CD14-positive monocyte (primary cell): ENCODE results near the gene PEMT. TPM values are rescaled to one million over a fixed set of nuclear protein-coding genes. Genes with fewer than 3 reads are reported as not detected.

ENCODE experiments used
- DNase-seq, 3 donors: peaks; one replicate each; pipeline ENCODE4 v3.0.0-alpha.2; 2011 to 2022
- H2AFZ ChIP-seq: 2 replicates; pipeline ENCODE4 v1.6.0; 2012; ENCODE audit warnings: mild to moderate bottlenecking, low read depth, low read length, inconsistent platforms; ENCODE audit not compliant: insufficient read depth, poor library complexity, severe bottlenecking
- H3K27ac ChIP-seq, 2 donors: 1 replicate in 1 of 2; 2 replicates in 1 of 2; pipeline ENCODE4 v1.5.1; 2012 to 2013; ENCODE audit warnings: low read length in 2 of 2, control low read depth in 1 of 2, inconsistent platforms in 1 of 2, low read depth in 1 of 2, mild to moderate bottlenecking in 1 of 2
- H3K27me3 ChIP-seq, 2 donors: one replicate each; pipeline versions ENCODE4 v1.6.0 to v1.6.1; 2011 to 2013; ENCODE audit warnings: low read length in 2 of 2; ENCODE audit not compliant: control insufficient read depth in 2 of 2, insufficient read depth in 2 of 2
- H3K36me3 ChIP-seq, 2 donors: replicated peaks in 1 of 2; 1 replicate in 1 of 2; 2 replicates in 1 of 2; pipeline versions ENCODE4 v1.5.1 to v1.6.1; 2012 to 2013; ENCODE audit warnings: low read length in 2 of 2, control low read depth in 1 of 2, inconsistent platforms in 1 of 2, mild to moderate bottlenecking in 1 of 2; ENCODE audit not compliant: insufficient read depth in 2 of 2, control insufficient read depth in 1 of 2
- H3K4me1 ChIP-seq, 2 donors: 1 replicate in 1 of 2; 2 replicates in 1 of 2; pipeline versions ENCODE4 v1.5.1 to v1.6.1; 2012 to 2013; ENCODE audit warnings: low read length in 2 of 2, control low read depth in 1 of 2, inconsistent platforms in 1 of 2, mild to moderate bottlenecking in 1 of 2, moderate library complexity in 1 of 2; ENCODE audit not compliant: insufficient read depth in 2 of 2, control insufficient read depth in 1 of 2
- H3K4me2 ChIP-seq: replicated peaks from 2 replicates; pipeline ENCODE3; 2012; ENCODE audit warnings: low read length, moderate library complexity, mild to moderate bottlenecking; ENCODE audit not compliant: poor library complexity, severe bottlenecking; ENCODE audit errors: extremely low read depth
- H3K4me3 ChIP-seq, 3 experiments: fragments of 200-600 bp in 1 of 3; sonication (generic) in 1 of 3; replicated peaks in 1 of 3; 1 replicate in 2 of 3; 2 replicates in 1 of 3; pipeline ENCODE4 v1.5.1; 2011 to 2013; ENCODE audit warnings: low read length in 3 of 3, mild to moderate bottlenecking in 3 of 3, control low read depth in 2 of 3, low read depth in 2 of 3, inconsistent platforms in 1 of 3, moderate library complexity in 1 of 3
- H3K79me2 ChIP-seq: 2 replicates; pipeline ENCODE4 v1.6.0; 2012; ENCODE audit warnings: mild to moderate bottlenecking, control low read depth, inconsistent platforms, low read length, moderate library complexity; ENCODE audit not compliant: insufficient read depth
- H3K9ac ChIP-seq: 2 replicates; pipeline ENCODE4 v1.6.0; 2017; ENCODE audit warnings: low read length, mild to moderate bottlenecking; ENCODE audit not compliant: insufficient read depth, poor library complexity, severe bottlenecking
- H3K9me3 ChIP-seq, 2 donors: replicated peaks in 1 of 2; 1 replicate in 1 of 2; 2 replicates in 1 of 2; pipeline versions ENCODE4 v1.5.1 to v1.6.1; 2012 to 2013; ENCODE audit warnings: low read length in 2 of 2, control low read depth in 1 of 2; ENCODE audit not compliant: control insufficient read depth in 1 of 2, insufficient read depth in 1 of 2
- H4K20me1 ChIP-seq: 2 replicates; pipeline ENCODE4 v1.6.0; 2012; ENCODE audit warnings: mild to moderate bottlenecking, low read length, control low read depth, moderate library complexity; ENCODE audit not compliant: insufficient read depth
- H3K27ac Mint-ChIP-seq, 7 donors: one replicate each; pipeline ENCODE4 v1.8.0; 2020; ENCODE audit warnings: mild to moderate bottlenecking in 7 of 7, mixed read lengths in 7 of 7, moderate library complexity in 6 of 7, inconsistent platforms in 2 of 7
- H3K27me3 Mint-ChIP-seq, 3 donors: one replicate each; pipeline ENCODE4 v1.8.0; 2021 to 2022; ENCODE audit warnings: low read depth in 3 of 3, mild to moderate bottlenecking in 3 of 3, mixed read lengths in 3 of 3, moderate library complexity in 3 of 3, inconsistent platforms in 1 of 3
- H3K36me3 Mint-ChIP-seq, 2 donors: one replicate each; pipeline ENCODE4 v1.8.0; 2020; ENCODE audit warnings: mixed read lengths in 2 of 2, inconsistent platforms in 1 of 2, mild to moderate bottlenecking in 1 of 2
- H3K4me1 Mint-ChIP-seq: one replicate; pipeline ENCODE4 v1.8.0; 2020; ENCODE audit warnings: mild to moderate bottlenecking, mixed read lengths
- H3K4me3 Mint-ChIP-seq, 2 donors: one replicate each; pipeline ENCODE4 v1.8.0; 2020; ENCODE audit warnings: mild to moderate bottlenecking in 2 of 2, mixed read lengths in 2 of 2, moderate library complexity in 1 of 2
- H3K9me3 Mint-ChIP-seq, 7 donors: one replicate each; pipeline ENCODE4 v1.8.0; 2020 to 2022; ENCODE audit warnings: mixed read lengths in 7 of 7, mild to moderate bottlenecking in 6 of 7, moderate library complexity in 6 of 7, inconsistent platforms in 2 of 7
- WGBS: methylation state at CpG from one replicate; pipeline ENCODE4 v1.1.5; 2013; ENCODE audit warnings: missing lambda C conversion rate; ENCODE audit not compliant: insufficient coverage; 5-methylcytosine and 5-hydroxymethylcytosine counted together
- intact Hi-C, 2 donors: fragments of 100-400 bp; cut with micrococcal nuclease; formaldehyde crosslinking; loops; one replicate each; pipeline versions ENCODE4 v1.15.0 to v1.15.1; 2023
- polyA plus RNA-seq, 3 donors: library from polyadenylated mRNA; depleted of rRNA in 1 of 3; unstranded in 2 of 3; stranded (reverse) in 1 of 3; fragments of 300-500 nt in 2 of 3; fragments of >200 nt in 1 of 3; fragmentation: Illumina TruSeq in 2 of 3; gene quantifications; 1 replicate in 2 of 3; 2 replicates in 1 of 3; pipeline ENCODE4 v1.2.3, GENCODE V29; 2012 to 2021
- TF ChIP-seq, protein P1 (sequence below): fragments of 200-600 bp; IDR thresholded peaks from one replicate; pipeline ENCODE4 v1.8.0; 2022; ENCODE audit warnings: antibody characterized with exemption, mild to moderate bottlenecking

PEMT gene
- polyA plus RNA-seq, 3 donors = 26.7 to 41.0 (median 38.4) TPM

DNA sequence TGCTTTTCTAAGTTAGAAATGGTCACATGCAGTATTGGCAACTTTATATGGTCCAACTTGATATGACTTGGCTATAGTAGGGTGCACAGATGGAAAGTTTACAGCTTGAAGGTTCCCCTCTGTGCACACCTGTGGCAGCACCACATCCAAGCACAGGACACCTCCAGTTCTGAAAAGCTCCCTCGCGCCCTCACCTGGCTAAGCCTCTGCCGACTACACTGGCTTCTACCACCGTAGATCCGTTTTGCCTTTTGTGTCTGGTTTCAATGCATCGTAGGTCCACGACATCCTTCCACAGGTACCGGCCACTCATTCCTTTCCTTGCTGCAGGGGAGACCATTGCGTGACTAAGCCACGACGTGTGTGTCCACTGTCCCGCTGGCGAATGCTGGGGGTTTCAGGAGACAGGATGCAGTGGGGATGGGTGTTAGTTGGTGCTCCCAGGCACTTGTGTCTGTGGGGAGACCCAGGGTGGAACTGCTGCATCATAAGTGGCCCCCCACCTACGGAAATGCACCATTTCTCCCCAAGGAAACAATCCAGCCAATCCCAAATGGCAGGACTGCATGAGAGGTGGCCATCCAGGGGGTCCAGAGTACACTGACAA, 90.4 kb downstream of the PEMT start:
- Histone ChIP-seq H4K20me1 (peaks cover under 1% of the 10 kb centered on the region), H3K4me2 (no peak overlapping the region), H3K27me3 (peaks cover 0 to 10% of the 10 kb centered on the region in 2 donors), H3K4me3 (no peak overlapping the region), H3K9me3 (no peaks in the 10 kb centered on the region), H3K27ac (no peak overlapping the region), H3K4me1 (peaks cover 5 to 11% of the 10 kb centered on the region in 2 donors), H3K36me3 (no peaks in the 10 kb centered on the region), H3K79me2 (no peaks in the 10 kb centered on the region), H3K9ac (peak overlapping the region; percentile 8), H2AFZ (no peak overlapping the region)
- no peak for DNase-seq
- Mint-ChIP-seq H3K27me3 (peaks cover 4 to 12% (median 11%) of the 10 kb centered on the region in 3 donors), H3K9me3 (no peaks in the 10 kb centered on the region), H3K27ac (peak overlapping the region in 1 of 7 donors; percentile 77), H3K4me3 (no peak overlapping the region), H3K36me3 (no peaks in the 10 kb centered on the region), H3K4me1 (peaks cover 4% of the 10 kb centered on the region)
- TF ChIP-seq, protein P1, sequence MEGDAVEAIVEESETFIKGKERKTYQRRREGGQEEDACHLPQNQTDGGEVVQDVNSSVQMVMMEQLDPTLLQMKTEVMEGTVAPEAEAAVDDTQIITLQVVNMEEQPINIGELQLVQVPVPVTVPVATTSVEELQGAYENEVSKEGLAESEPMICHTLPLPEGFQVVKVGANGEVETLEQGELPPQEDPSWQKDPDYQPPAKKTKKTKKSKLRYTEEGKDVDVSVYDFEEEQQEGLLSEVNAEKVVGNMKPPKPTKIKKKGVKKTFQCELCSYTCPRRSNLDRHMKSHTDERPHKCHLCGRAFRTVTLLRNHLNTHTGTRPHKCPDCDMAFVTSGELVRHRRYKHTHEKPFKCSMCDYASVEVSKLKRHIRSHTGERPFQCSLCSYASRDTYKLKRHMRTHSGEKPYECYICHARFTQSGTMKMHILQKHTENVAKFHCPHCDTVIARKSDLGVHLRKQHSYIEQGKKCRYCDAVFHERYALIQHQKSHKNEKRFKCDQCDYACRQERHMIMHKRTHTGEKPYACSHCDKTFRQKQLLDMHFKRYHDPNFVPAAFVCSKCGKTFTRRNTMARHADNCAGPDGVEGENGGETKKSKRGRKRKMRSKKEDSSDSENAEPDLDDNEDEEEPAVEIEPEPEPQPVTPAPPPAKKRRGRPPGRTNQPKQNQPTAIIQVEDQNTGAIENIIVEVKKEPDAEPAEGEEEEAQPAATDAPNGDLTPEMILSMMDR = no peak
- WGBS = 84% methylated on average over 11 of the region's 14 CpGs
- intact Hi-C loops = no loop called here

DNA sequence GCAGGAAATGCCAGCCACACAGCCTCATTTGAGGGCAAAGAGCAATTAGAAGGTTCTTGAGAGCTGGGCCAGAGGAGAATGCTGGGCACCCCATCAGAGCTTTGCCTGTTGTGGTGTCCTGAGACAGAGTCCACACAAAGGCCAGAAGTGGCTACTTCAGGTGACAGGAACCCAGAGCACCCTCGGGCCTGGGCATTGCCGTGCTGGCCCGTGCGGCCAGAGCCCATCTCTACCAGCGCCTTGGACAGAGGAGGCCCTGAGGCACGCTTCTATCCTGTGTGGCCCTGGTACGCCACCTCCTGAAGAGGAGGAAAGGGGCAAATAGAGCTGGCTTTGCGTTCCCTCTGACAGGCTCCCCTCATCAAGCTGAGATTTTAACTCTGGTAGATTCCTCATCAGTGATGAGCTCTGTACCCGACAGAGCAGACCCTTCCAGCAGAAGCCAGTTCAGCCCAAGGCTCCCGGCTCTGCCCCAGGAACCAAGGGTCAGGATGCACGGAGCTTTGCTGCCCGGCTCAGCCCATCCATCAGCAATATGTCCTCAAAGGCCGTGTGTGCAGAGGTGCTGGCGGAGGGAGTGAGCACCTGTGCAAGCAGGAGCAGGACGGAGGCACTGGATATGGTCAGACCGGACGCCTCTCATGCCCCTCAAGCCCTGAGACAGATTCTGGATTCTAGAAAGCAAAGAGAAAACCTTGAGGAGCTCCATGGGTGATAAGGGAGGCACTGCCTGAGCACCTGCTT, 91.9 kb downstream of the PEMT start:
- H2AFZ ChIP-seq = no peak overlapping the region
- TF ChIP-seq, protein P1 = no peak
- peaks cover 12% of the 10 kb centered on the region for H4K20me1 ChIP-seq
- Mint-ChIP-seq H3K27ac (no peak overlapping the region), H3K27me3 (peaks cover 18 to 27% (median 27%) of the 10 kb centered on the region in 3 donors), H3K4me3 (no peak overlapping the region), H3K36me3 (peaks cover 4% of the 10 kb centered on the region in 2 donors), H3K9me3 (peaks cover 0 to 7% (median 3%) of the 10 kb centered on the region in 7 donors), H3K4me1 (peaks cover 17% of the 10 kb centered on the region)
- no peaks in the 10 kb centered on the region for H3K36me3 ChIP-seq
- H3K4me1 ChIP-seq = peaks cover 19 to 26% of the 10 kb centered on the region in 2 donors
- H3K9me3 ChIP-seq = no peaks in the 10 kb centered on the region
- H3K27ac ChIP-seq = no peak overlapping the region
- no peak overlapping the region for H3K4me3 ChIP-seq
- WGBS = 93% methylated on average over 16 of the region's 17 CpGs
- no peak for DNase-seq
- peaks cover 4 to 24% of the 10 kb centered on the region in 2 donors for H3K27me3 ChIP-seq
- intact Hi-C loops = loop anchor here (5.0 kb wide), 3 partner anchors 68 to 143 kb away; no protein-coding TSS in a partner anchor
- H3K79me2 ChIP-seq = no peaks in the 10 kb centered on the region
- no peak overlapping the region for H3K4me2 ChIP-seq
- no peak overlapping the region for H3K9ac ChIP-seq
